ENCODE measurements around the gene UMAD1. TPM values are rescaled to one million over a fixed set of nuclear protein-coding genes. Genes with fewer than 3 reads are reported as not detected.

The UMAD1 gene
- total RNA-seq, 2 experiments from 2014 or later, result 11.0 to 15.3 TPM

DNA sequence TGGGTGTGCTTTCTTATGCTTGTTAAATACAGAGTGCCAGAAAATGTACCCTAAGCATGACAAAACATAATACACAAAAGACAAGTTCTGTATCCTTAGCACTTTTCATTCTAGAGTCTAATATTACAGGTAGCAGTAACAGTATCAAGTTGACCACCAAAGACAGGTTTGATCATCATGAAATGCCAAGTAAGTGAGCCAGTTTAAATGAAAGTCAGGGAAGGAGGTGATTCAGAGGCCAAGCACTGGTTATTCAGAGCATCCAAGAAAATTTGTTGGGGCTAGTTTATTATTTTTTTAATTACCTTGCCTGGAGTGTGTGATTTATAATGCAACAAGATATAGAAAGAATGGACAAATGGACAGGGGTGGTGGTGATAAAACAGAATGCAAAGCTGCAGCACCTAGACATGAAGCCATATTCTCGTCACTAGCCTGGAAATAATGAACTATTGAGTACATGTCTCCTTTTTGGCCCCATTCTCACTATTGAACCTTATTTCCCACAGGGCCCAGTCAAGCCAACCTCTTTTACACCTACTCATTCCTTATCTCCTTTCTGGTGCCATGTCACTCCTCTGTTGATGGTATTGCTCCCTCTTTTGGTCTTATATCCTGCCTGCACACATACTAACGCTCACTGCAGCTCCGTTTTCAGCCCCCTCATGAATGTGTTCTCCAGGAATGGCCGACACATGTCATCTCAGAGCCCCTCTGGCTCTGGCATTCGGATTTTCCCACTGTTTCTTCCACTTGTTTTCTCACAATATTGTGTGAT lies 249.4 kb downstream of the UMAD1 start:
- TF ChIP-seq, protein P1, sequence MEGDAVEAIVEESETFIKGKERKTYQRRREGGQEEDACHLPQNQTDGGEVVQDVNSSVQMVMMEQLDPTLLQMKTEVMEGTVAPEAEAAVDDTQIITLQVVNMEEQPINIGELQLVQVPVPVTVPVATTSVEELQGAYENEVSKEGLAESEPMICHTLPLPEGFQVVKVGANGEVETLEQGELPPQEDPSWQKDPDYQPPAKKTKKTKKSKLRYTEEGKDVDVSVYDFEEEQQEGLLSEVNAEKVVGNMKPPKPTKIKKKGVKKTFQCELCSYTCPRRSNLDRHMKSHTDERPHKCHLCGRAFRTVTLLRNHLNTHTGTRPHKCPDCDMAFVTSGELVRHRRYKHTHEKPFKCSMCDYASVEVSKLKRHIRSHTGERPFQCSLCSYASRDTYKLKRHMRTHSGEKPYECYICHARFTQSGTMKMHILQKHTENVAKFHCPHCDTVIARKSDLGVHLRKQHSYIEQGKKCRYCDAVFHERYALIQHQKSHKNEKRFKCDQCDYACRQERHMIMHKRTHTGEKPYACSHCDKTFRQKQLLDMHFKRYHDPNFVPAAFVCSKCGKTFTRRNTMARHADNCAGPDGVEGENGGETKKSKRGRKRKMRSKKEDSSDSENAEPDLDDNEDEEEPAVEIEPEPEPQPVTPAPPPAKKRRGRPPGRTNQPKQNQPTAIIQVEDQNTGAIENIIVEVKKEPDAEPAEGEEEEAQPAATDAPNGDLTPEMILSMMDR (IDR thresholded peaks at IDR 0.05), result no peak
- intact Hi-C loops (cut with DNase I, micrococcal nuclease), result no loop called here

DNA sequence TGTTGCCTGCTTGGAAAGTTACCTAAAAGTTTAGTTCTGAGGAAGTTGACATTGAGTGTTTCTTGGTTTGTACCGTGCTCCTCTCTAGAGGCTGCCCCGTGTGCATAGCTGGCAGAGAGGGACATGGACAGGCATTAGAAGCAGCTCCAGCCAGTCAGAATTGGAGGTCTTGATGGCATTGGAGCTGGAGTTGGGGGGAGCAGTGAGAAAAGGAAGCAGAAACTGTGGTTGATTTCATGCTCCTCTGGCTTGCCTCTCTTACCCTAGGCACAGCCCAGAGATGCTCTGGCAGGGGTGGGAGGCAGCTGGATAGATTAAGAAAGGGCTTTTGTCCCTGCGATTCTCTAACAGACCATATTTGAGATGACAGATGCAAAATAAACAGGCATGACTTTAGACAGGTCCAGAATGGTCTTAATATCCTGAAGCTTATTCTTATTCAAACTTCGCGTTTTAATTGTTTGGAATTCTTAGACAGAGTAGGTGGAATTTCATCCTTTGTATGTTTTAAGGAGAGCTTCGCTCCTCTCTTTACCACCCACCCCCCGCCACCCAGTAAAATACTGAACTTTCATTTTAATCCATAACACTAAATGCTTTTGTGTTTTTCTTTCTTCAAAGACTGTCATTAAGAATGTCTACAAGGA lies 254.6 kb downstream of the UMAD1 start:
- intact Hi-C loops (cut with DNase I, micrococcal nuclease), result no loop called here
- Mint-ChIP-seq H3K4me3 (no peak overlapping the region), H3K36me3 (ENCODE audit: low read depth) (peaks cover 14% of the 10 kb centered on the region), H3K9me3 (no peaks in the 10 kb centered on the region), H3K27me3 (no peaks in the 10 kb centered on the region), H3K4me1 (ENCODE audit: low read depth) (no peaks in the 10 kb centered on the region), H3K27ac (no peak overlapping the region)
- TF ChIP-seq, protein P1 (IDR thresholded peaks at IDR 0.05), result no peak
- Histone ChIP-seq H3K27me3 (ENCODE audit: control insufficient read depth in 1 of 2, insufficient read depth in 2 of 2, low read length in 2 of 2) (no peaks in the 10 kb centered on the region), H3K4me1 (ENCODE audit: insufficient read depth, low read length) (no peaks in the 10 kb centered on the region), H3K36me3 (ENCODE audit: insufficient read depth, low read length) (no peaks in the 10 kb centered on the region), H3K27ac (ENCODE audit: low read depth in 1 of 2, low read length in 2 of 2) (no peak overlapping the region), H3K9me3 (ENCODE audit: control insufficient read depth in 1 of 2, insufficient read depth in 1 of 2, low read length in 2 of 2) (no peaks in the 10 kb centered on the region), H3K4me3 (ENCODE audit: low read length) (no peak overlapping the region)
- ChIA-PET POLR2A (interaction anchor here (0.6 kb wide), 2 partner anchors 49 to 118 kb away, joined by 3 read pairs; no protein-coding TSS in a partner anchor), CTCF (no interaction called here)
- no peak for ATAC-seq (ENCODE audit: poor library complexity)
- DNase-seq, result no peak

More for the DNA sequence above, 249.4 kb downstream of the UMAD1 start:
- POLR2A ChIA-PET, result no interaction called here
- no peak overlapping the region for H3K4me3 Mint-ChIP-seq
- DNase-seq (no peak), ATAC-seq (ENCODE audit: poor library complexity) (no peak)
- no peaks in the 10 kb centered on the region for H3K4me1 Mint-ChIP-seq (ENCODE audit: low read depth)
- no peak overlapping the region for H3K27ac ChIP-seq (ENCODE audit: low read depth in 1 of 2, low read length in 2 of 2)
- H3K4me3 ChIP-seq (ENCODE audit: low read length), result no peak overlapping the region
- no peak overlapping the region for H3K27ac Mint-ChIP-seq
- no peaks in the 10 kb centered on the region for H3K4me1 ChIP-seq (ENCODE audit: insufficient read depth, low read length)
- no peaks in the 10 kb centered on the region for H3K9me3 Mint-ChIP-seq
- H3K36me3 Mint-ChIP-seq (ENCODE audit: low read depth), result peaks cover 21% of the 10 kb centered on the region
- H3K27me3 ChIP-seq (ENCODE audit: control insufficient read depth in 1 of 2, insufficient read depth in 2 of 2, low read length in 2 of 2), result no peaks in the 10 kb centered on the region
- no peaks in the 10 kb centered on the region for H3K36me3 ChIP-seq (ENCODE audit: insufficient read depth, low read length)
- H3K27me3 Mint-ChIP-seq, result no peaks in the 10 kb centered on the region
- H3K9me3 ChIP-seq (ENCODE audit: control insufficient read depth in 1 of 2, insufficient read depth in 1 of 2, low read length in 2 of 2), result no peaks in the 10 kb centered on the region
- CTCF ChIA-PET, result no interaction called here

DNA sequence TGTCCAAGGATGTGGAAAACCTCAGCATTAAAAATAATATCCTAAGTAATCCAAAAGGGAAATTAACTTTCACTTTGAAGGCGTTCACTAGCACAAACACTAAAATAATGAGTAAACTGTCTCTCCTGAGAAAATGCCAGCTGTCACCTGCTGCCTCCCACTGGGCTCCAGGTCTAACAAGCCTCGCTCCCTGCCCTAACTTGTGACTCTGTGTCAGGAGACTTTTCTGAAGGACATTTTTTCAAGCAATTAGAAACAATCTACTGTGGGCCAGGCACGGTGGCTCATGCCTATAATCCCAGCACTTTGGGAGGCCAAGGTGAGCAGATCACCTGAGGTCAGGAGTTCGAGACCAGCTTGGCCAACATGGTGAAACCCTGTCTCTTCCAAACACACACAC lies 255.2 kb downstream of the UMAD1 start:
- no peak overlapping the region for H3K4me3 ChIP-seq (ENCODE audit: low read length)
- CTCF ChIA-PET, result no interaction called here
- Mint-ChIP-seq H3K36me3 (ENCODE audit: low read depth) (peaks cover 7% of the 10 kb centered on the region), H3K27me3 (no peaks in the 10 kb centered on the region), H3K4me3 (no peak overlapping the region), H3K9me3 (no peaks in the 10 kb centered on the region), H3K4me1 (ENCODE audit: low read depth) (no peaks in the 10 kb centered on the region), H3K27ac (no peak overlapping the region)
- POLR2A ChIA-PET, result interaction anchor here (0.6 kb wide), 1 partner anchor 49 kb away, joined by 3 read pairs; no protein-coding TSS in a partner anchor
- H3K9me3 ChIP-seq (ENCODE audit: control insufficient read depth in 1 of 2, insufficient read depth in 1 of 2, low read length in 2 of 2), result no peaks in the 10 kb centered on the region
- intact Hi-C loops (cut with DNase I, micrococcal nuclease), result no loop called here
- ATAC-seq (ENCODE audit: poor library complexity) (no peak), DNase-seq (no peak)
- H3K27ac ChIP-seq (ENCODE audit: low read depth in 1 of 2, low read length in 2 of 2), result no peak overlapping the region
- H3K27me3 ChIP-seq (ENCODE audit: control insufficient read depth in 1 of 2, insufficient read depth in 2 of 2, low read length in 2 of 2), result no peaks in the 10 kb centered on the region
- H3K4me1 ChIP-seq (ENCODE audit: insufficient read depth, low read length), result no peaks in the 10 kb centered on the region
- no peaks in the 10 kb centered on the region for H3K36me3 ChIP-seq (ENCODE audit: insufficient read depth, low read length)
- TF ChIP-seq, protein P1 (IDR thresholded peaks at IDR 0.05), result no peak

All from CD4-positive, alpha-beta T cell (primary cell).